NK-92 (cell line): ENCODE data around the gene DLAT.
A peak's percentile ranks its signal among the peaks of the same experiment; 100 is the strongest.
"Not testable (repeated sequence)": the region's sequence is repeated elsewhere in the genome, so short reads cannot be mapped to it uniquely, and the experiment has no call there.

Experiments
- DNase-seq: peaks from one replicate; lab custom pipeline; 2025; ENCODE audit not compliant: unreplicated experiment; lab: John Stamatoyannopoulos, UW

Gene DLAT

DNA sequence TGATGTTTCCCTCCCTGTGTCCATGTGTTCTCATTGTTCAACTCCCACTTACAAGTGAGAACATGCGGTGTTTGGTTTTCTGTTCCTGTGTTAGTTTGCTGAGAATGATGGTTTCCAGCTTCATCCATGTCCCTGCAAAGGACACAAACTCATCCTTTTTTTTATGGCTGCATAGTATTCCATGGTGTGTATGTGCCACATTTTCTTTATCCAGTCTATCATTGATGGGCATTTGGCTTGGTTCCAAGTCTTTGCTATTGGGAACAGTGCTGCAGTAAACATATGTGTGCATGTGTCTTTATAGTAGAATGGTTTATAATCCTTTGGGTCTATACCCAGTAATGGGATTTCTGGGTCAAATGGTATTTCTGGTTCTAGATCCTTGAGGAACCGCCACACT is 21.4 kb downstream of the DLAT start:
- not testable (repeated sequence) for DNase-seq

DNA sequence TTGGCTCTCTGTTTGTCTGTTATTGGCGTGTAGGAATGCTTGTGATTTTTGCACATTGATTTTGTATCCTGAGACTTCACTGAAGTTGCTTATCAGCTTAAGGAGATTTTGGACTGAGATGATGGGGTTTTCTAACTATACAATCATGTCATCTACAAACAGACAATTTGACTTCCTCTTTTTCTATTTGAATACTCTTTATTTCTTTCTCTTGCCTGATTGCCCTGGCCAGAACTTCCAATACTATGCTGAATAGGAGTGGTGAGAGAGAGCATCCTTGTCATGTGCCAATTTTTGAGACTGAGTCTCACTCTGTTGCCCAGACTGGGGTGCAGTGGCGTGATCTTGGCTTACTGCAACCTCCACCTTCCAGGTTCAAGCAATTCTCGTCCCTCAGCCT is 23.0 kb downstream of the DLAT start:
- not testable (repeated sequence) for DNase-seq

DNA sequence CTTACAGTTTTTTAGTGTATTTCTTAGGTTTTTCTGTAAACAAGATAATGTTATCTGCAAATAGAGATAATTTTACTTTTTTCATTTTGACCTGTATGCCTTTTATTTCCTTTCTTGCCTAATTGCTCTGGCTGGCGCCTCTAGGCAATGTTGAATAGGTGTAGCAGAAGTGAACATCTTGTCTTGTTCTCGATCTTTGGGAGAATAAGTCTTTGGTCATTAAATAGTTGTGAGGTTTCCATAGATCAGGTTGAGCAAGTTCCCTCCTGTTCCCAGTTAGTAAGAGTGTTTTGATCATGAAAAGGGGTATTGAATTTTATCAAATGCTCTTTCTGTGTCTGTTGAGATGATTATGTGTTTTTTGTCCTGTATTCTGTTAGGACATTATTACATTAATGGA is 24.6 kb downstream of the DLAT start:
- DNase-seq, result no peak

DNA sequence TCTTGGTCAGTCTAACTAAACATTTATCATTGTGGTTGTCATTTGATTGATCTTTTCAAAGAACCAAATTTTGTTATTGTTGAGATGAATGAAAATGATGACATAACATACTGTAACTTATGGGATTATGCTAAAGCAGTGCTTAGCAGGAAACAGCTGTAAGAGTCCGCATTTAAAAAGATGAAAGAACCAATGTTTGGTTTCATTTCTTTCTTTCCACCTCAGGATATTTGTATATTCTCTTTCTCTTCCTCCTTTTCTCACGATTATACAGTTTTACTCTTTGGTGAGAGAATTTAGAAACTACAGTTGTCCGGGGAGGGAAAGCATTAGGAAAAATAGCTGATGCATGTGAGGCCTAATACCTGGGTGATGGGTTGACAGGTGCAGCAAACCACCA is 25.5 kb downstream of the DLAT start:
- DNase-seq, result no peak

DNA sequence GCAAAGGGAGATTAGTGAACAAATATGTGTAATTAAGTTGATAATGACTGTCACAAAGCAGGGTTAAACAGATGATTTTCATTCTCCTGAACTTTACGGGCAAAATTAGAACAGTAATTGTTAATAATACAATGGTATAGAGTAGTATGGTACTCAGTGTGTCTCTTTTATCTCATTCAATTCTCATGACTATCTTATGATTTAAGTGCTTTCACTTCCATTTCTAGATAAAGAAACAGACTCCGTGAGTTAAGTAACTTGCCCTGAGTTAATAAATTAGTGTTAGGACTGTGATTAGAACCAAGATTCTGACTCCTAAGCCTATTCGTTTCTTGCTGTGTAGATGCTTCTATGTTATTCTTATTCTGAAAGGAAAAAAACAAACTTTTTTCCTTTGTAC is 26.6 kb downstream of the DLAT start:
- DNase-seq, result no peak

DNA sequence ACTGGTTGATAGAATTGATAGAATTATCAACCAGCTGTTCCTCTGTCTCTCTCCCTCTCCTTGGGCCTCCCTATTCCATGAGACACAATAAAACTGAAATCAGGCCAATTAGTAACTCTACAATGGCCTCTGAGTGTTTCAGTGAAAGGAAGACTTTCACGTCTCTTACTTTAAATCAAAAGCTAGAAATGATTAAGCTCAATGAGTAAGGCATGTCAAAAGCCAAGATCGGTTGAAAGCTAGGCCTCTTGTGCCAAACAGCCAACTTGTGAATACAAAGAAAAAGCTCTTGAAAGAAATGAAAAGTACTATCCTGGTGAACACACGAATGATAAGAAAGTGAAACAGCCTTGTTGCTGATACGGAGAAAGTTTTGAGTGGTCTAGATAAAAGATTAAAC is 32.0 kb downstream of the DLAT start:
- no peak for DNase-seq

DNA sequence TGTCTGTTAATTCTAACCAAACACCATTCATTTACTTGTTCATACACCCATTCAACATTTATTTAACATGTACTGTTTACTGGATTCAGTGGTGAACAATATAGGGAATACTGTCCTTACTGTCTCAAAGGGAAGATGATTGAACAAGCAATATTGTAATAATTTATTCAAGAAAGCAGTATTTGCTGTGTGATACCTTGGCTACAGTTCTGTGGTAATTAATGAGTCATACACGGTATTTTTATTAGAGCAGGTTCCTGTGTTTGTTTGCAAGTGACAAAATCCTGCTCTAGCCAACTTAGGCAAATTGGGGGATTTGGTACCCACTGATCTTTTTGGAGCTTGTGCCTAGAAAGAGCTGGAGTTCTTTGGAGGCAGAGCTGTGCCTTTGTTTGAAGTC is 32.9 kb downstream of the DLAT start:
- DNase-seq, result no peak

DNA sequence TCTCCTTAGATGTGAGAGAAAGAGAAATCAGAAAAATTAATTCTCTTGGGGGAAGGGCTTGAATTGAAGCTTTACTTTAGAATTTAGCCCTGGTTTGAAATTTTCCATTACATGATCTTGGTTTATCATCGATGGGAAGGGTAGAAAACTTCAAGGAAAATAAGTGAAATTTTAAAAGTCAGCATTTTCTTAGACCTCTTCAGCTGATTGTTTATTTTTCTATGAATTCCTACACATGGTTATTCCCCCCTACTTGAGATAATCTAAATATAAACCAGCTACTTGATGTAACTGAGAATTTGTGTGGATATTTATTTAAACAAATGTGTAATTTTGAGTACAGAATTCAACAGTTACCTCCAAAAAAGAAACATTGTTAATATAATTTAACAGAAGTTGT is 37.7 kb downstream of the DLAT start:
- no peak for DNase-seq

DNA sequence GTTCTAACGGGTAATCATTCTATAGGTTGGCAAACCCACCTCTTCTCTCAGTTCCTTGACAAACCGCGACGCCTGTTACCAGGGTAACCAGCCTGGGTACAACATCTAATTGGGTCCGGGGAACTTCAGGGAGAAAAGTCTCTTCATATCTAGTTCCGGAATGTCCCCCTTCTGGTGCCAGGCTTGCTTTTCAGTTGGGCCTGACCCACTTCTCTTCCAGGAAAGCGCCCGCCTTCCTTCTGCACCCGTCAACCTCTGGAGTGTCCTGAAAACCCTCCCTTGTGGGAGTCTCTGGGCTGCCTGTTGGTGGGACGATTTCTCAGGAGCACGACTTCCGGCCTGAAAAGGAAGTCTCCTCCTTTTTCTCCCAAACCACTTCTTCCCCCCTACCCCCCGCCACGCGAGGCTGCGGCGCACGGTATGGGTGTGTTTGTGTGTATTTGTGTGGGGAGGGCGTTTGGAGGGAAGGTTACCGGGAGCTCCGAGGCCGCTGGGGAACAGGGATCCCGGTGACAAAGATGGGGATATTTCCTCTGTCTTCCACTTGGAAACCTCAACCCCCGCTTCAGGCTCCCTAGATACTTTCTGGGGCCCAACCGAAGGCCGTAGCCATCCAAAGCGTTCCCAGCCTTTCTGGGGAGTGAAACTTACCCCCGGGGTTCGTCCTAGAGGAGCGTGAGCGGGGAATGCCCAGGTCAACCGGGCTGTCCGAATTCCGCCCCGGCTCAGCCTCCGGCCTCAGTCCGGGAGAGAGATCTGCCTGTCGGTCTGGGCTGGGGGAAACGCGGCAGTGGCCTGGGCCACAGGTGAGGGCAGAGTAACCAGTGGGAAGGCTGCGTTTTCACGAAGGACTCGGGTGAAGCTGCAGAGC is 49.0 kb downstream of the DLAT start, which contains the start of the genes NKAPD1 and PIH1D2:
Gene NKAPD1 (plus strand): TSS at position 359 of the 871 bp plus-strand sequence. CDS start 1,276 bp downstream, outside the sequence.
Gene PIH1D2 (minus strand): TSS at position 77 of the 871 bp plus-strand sequence. CDS start 843 bp downstream, outside the sequence.
- DNase-seq, result peak; percentile 8

DNA sequence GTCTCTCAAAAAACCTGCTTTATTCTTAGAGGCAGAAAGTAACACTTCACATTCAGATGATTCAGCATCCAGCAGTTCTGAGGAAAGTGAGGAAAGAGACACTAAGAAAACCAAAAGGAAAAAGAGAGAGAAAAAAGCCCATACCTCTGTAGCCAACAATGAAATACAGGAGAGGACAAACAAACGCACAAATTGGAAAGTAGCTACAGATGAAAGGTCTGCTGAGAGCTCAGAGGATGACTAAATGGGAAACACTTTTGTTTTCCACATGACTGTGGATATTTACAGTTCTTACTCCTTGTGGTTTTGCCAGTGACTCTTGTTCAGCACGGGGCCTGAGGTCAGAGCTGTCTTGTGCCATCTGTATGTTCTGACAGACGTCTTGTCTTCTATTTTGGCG is 57.5 kb downstream of the DLAT start:
- no peak for DNase-seq

DNA sequence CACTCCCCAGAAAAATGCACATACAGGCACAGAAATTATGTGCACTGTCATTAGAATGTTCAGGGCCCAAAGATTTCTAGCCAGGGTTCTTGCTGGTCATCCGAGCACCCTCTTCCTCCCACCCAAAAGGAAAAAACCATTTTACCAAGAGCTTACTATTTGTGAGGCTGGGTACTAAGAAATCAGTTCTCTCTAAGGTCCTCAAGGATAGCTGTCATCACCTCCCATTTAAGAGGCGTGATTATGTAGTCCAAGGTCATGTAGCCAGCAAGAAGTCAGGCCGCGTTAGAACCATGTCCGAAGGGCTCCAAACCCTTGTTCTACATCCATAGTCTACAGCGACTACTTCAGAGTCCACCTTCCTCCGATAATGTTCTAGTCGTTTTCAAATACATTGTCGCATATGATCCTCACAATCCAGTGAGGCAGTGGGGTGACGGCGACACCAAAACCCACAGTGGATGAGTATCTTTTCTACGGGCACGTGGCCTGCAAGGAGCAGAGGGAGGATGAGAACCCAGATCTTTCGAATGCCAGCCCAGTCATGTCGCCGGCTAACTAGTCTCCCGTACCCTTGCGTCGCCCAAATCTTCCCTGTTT is 60.7 kb downstream of the DLAT start:
- no peak for DNase-seq

DNA sequence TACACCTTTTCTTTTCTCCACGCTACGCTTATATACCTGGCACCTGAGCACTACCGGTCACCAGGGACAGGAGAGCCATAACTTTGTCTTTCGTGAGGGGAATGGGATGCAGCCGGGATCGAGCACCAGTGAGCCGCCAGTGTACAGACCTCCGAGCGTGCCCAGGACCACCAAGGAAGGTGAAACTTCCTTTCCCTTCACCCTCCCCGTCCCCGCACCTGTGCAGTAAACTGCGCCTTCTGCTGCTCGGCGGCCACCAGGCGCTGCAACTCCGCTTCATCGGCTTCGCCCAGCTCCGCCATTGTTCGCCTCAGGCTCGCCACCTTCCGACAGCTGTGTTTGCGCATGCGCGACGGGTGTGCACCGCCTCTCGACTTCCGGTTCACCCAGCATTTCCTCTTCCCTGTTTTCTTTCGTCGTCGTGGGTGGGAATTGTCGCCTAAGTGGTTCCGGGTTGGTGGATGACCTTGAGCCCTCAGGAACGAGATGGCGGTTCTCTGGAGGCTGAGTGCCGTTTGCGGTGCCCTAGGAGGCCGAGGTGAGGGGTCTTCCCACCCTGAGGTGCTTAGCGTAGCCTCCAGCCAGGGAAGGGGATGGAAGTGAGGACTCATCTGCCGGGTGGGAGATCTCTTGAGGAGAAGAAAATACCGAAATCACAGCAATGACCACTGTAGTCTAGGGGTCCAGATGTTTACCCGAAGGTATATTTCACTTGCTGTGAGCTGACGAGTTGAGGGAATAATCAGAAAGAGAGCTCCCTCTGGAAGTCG is 61.4 kb downstream of the DLAT start, which contains the start of the genes SDHD and TIMM8B:
Gene SDHD (plus strand): TSS at position 452 of the 770 bp plus-strand sequence. CDS start 35 bp downstream, at position 487.
Gene TIMM8B (minus strand): TSS at position 335 of the 770 bp plus-strand sequence. CDS start 33 bp downstream, at position 302.
- DNase-seq, result peak; percentile 81

DNA sequence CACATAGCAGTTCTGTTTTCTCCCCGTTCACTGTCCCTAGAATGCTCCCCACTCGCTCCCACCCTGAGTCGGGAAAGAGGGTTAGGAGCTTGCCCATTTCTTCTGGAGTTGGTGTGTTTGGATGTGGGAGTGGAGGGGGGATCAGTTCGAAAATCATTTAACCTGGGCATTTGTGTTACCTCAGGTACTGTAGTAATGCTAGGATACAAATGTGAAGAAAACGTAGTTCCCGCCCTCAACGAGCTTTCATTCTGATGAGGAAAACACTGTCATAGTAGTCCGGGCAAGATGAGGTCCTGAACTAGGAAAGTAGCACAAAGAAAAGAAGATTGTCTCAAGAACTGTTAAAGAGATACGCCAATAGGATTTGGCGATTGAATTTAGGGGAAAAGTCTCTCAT is 62.0 kb downstream of the DLAT start:
- no peak for DNase-seq

DNA sequence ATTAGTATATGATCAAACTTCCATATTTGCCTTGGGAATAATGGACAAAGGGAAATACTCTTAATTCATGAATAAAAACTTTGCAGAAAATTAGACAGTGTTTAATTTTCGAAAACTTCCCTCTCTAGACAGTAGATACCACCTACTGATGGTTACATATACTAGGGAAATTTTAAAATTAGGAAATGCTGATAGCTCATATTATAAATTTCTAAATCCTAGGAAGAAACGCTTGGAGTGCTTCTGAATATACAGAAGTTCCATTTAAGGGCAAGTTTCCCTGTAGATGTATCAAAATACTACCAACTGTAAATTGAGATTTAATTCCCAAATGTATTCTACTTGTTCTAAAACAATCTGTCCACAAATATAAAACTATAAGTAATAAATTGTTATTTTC is 70.1 kb downstream of the DLAT start:
- not testable (repeated sequence) for DNase-seq

DNA sequence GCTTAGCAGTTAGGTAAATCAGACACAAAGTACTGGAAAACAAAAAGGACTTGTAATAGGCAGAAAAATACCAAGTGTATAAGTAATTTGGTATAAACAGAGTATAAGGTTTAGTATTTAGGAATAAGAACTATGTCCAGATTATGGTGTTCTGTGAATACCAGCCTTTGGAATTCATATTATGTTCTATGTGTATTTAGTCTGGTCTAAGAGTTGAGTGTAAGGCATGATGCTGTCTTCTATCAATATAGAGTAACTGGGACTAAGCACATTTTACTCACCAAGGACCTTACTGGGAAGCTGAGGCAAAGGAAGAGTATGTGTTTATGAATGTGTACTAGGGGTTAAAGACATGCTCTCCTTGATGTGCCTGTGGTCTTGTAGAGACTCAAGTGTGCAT is 71.0 kb downstream of the DLAT start:
- DNase-seq, result no peak

DNA sequence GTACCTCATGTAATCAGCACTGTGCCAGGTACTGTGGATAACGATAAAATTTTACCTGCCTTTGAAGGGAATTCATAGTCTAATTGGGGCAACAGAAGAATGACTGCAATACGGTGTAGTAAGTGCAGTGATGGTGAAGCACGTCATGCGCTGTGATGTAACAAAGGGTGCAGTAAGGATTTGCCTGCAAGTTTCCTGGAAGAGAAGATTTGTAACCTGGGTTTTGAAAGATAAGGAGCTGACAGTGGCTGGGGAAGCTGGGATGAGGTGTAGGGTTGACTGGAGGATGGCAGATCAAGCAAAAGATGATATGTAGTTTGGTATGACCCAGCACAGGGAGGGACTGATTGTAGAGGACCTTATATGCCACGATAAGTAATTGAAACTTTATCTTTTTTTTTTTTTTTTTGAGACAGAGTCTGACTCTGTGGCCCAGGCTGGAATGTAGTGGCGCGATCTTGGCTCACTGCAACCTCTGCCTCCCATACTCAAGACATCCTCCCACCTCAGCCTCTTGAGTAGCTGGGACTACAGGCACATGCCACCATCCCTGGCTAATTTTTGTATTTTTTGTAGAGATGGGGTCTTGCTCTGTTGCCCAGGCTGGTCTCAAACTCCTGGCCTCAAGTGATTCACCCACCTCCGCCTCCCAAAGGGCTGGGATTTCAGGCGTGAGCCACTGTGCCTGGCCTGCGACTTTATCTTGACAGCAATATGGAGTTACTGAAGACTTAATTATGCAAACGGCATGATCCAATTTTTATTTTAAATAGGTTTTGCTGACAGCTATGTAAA is 72.7 kb downstream of the DLAT start:
- DNase-seq, result no peak

DNA sequence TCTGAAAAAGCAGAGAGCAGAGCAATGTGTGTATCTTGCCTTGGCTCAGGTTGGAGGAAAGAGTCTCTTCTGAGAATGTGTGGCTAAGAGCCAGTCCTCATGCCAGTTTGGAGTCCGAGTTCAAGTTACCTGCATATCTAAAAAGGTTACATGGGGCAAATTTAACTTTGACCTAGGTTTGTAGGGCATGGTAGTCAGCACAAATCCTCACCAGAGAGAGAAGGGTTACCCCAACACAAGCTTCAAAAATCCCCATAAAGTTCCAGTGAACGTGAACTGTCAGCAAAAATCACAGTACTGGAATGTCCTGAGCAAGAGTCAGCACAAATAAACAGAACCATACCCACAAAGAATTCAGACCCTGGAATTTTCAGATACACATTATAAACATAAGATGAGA is 75.3 kb downstream of the DLAT start:
- no peak for DNase-seq

DNA sequence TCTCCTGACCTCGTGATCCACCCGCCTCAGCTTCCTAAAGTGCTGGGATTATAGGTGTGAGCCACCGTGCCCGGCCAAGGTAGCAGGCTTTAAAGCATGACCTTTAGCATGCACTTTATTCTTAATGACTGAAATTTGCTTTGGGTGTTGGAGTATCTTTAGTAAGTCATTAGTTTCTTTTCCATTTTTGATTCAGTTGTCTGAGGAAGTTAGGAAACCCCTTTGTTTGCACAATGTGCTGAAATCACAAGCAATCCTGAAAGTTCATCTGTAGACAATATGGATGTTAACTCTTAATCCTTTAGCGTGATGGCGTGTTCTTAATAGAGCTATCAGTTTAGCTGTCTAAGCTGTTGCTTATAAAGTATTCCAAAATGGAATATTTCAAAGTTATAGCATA is 78.2 kb downstream of the DLAT start:
- DNase-seq, result no peak

DNA sequence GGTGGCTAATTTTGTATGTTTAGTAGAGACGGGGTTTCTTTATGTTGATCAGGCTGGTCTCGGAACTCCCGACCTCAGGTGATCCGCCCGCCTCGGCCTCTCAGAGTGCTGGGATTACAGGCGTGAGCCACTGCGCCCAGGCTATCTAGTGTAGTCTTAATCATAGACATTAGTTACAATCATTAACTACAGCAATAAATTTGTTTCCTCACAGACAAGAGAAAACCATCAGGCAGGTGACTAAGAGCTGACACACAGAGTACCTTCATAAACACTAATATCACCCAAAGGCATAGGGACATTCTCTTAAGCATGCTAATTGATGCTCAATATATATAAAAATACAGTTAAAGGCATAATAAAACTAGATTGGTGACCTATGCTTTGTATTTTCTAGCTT is 80.9 kb downstream of the DLAT start:
- DNase-seq, result no peak
